Neural cell (in vitro differentiated cells): ENCODE measurements around the gene ACY1. TPM values are rescaled to one million over a fixed set of nuclear protein-coding genes. Genes with fewer than 3 reads are reported as not detected.

Experiments
- H2AFZ ChIP-seq: fragments of 200-600, 300-800 bp; sonication (generic), shearing (Covaris generic); 2 replicates; pipeline ENCODE4 v1.6.0; 2014; ENCODE audit warnings: low read depth, mild to moderate bottlenecking, antibody characterized with exemption, low read length, moderate library complexity
- H3F3A ChIP-seq: fragments of 200-600 bp; shearing (Covaris generic); 2 replicates; pipeline ENCODE4 v1.6.1; 2016; ENCODE audit warnings: mild to moderate bottlenecking, moderate library complexity, mixed read lengths, antibody characterized with exemption, low read length; ENCODE audit not compliant: insufficient read depth, poor library complexity, severe bottlenecking
- H3K27ac ChIP-seq: fragments of 200-600, 300-800 bp; sonication (generic), shearing (Covaris generic); 2 replicates; pipeline ENCODE4 v1.5.1; 2014; ENCODE audit warnings: mild to moderate bottlenecking, low read length, moderate library complexity
- H3K27me3 ChIP-seq: fragments of 300-800, 200-600 bp; sonication (generic), shearing (Covaris generic); 2 replicates; pipeline ENCODE4 v1.6.0; 2014; ENCODE audit warnings: mild to moderate bottlenecking, low read depth, low read length, moderate library complexity; ENCODE audit not compliant: insufficient read depth
- H3K36me3 ChIP-seq: fragments of 300-800, 200-600 bp; sonication (generic), shearing (Covaris generic); 2 replicates; pipeline ENCODE4 v1.5.1; 2014; ENCODE audit warnings: mild to moderate bottlenecking, antibody characterized with exemption, low read length, moderate library complexity; ENCODE audit not compliant: insufficient read depth
- H3K4me2 ChIP-seq: fragments of 300-800, 200-600 bp; sonication (generic), shearing (Covaris generic); 2 replicates; pipeline ENCODE4 v1.6.0; 2014; ENCODE audit warnings: mild to moderate bottlenecking, low read length
- H3K4me3 ChIP-seq: fragments of 300-800, 200-600 bp; sonication (generic), shearing (Covaris generic); 2 replicates; pipeline ENCODE4 v1.5.1; 2014; ENCODE audit warnings: mild to moderate bottlenecking, low read length, moderate library complexity
- H3K79me2 ChIP-seq: fragments of 200-600 bp; shearing (Covaris generic); replicated peaks from 2 replicates; pipeline ENCODE4 v1.6.0; 2014; ENCODE audit warnings: mild to moderate bottlenecking, low read length, moderate library complexity; ENCODE audit not compliant: insufficient read depth
- H3K9ac ChIP-seq: fragments of 300-800, 200-600 bp; sonication (generic), shearing (Covaris generic); 2 replicates; pipeline ENCODE4 v1.6.1; 2016; ENCODE audit warnings: mild to moderate bottlenecking, low read length, mixed read lengths
- H3K9me2 ChIP-seq: fragments of 200-600 bp; shearing (Covaris generic); 2 replicates; pipeline ENCODE4 v1.6.1; 2016; ENCODE audit warnings: mild to moderate bottlenecking, low read length, mixed read lengths; ENCODE audit not compliant: insufficient read depth
- H3K9me3 ChIP-seq: fragments of 200-600, 300-800 bp; sonication (generic), shearing (Covaris generic); 2 replicates; pipeline ENCODE4 v1.6.1; 2016; ENCODE audit warnings: mild to moderate bottlenecking, mixed run types, low read length, moderate library complexity, mixed read lengths
- H4K20me1 ChIP-seq: fragments of 200-600 bp; shearing (Covaris generic); 2 replicates; pipeline ENCODE4 v1.6.1; 2016; ENCODE audit warnings: mild to moderate bottlenecking, mixed run types; ENCODE audit not compliant: insufficient read depth
- EP300 ChIP-seq: fragments of 450-650 bp; conservative IDR thresholded peaks from 2 replicates; pipeline ENCODE4 v1.6.1; 2014; ENCODE audit warnings: antibody characterized with exemption, mild to moderate bottlenecking, moderate library complexity; ENCODE audit not compliant: poor library complexity, severe bottlenecking
- EZH2 ChIP-seq: fragments of 200-600, 300-800 bp; shearing (Covaris generic), sonication (generic); IDR thresholded peaks from 2 replicates; pipeline ENCODE4 v1.6.1; 2014; ENCODE audit warnings: antibody characterized with exemption, low read length, borderline replicate concordance, mild to moderate bottlenecking; ENCODE audit not compliant: insufficient read depth, poor library complexity, severe bottlenecking
- MXI1 ChIP-seq: fragments of 450-650 bp; conservative IDR thresholded peaks from 2 replicates; pipeline ENCODE4 v1.6.1; 2014; ENCODE audit warnings: antibody characterized with exemption, mild to moderate bottlenecking; ENCODE audit not compliant: poor library complexity, severe bottlenecking
- POLR2AphosphoS5 ChIP-seq: IDR thresholded peaks from 2 replicates; pipeline ENCODE4 v1.6.1; 2012
- RAD21 ChIP-seq: fragments of 450-650 bp; conservative IDR thresholded peaks from 2 replicates; pipeline ENCODE4 v1.6.1; 2014; ENCODE audit warnings: antibody characterized with exemption, mild to moderate bottlenecking, moderate library complexity
- SMC3 ChIP-seq: fragments of 450-650 bp; conservative IDR thresholded peaks from 2 replicates; pipeline ENCODE4 v1.6.1; 2014; ENCODE audit warnings: antibody characterized with exemption, mild to moderate bottlenecking, moderate library complexity; ENCODE audit not compliant: poor library complexity
- TAF1 ChIP-seq: IDR thresholded peaks from 2 replicates; pipeline ENCODE4 v1.6.1; 2012; ENCODE audit warnings: low read depth
- polyA plus RNA-seq: library from polyadenylated mRNA; depleted of rRNA; stranded (reverse); fragments of >200 nt; gene quantifications from 2 replicates; pipeline ENCODE4 v1.2.3, GENCODE V29; 2014
- TF ChIP-seq, protein P1 (sequence below): IDR thresholded peaks from 2 replicates; pipeline ENCODE4 v1.6.1; 2012; ENCODE audit warnings: borderline replicate concordance
- TF ChIP-seq, protein P2 (sequence below): fragments of 450-650 bp; IDR thresholded peaks from 2 replicates; pipeline ENCODE4 v1.5.1; 2014; ENCODE audit warnings: antibody characterized with exemption, mild to moderate bottlenecking, moderate library complexity; ENCODE audit not compliant: poor library complexity, severe bottlenecking

ACY1 gene
- polyA plus RNA-seq, 1 donor from 2014 or later: 14.4 TPM

DNA sequence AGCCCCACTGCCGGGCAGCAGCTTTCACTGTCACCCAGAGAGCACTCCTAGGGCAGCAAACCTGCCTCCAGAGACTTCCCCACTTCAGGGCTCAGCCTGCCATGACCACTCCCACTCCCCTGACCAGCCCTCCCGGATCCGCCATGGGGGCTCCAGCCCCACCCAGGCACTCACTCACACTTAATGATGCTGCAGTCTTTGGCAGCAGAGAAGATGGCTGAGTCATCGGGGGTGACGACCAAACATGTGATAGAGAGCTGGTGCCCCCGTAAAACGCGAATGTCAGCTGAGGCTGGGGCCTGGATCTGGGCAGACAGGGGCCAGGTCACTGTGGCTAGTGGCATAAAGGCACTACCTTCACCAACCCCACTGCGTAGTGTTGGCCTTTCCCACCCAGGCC is 46.3 kb upstream of the ACY1 start:
- H3K36me3 ChIP-seq: no peaks in the 10 kb centered on the region
- no peak overlapping the region for H3K4me2 ChIP-seq
- no peaks in the 10 kb centered on the region for H3K9me3 ChIP-seq
- H3K4me3 ChIP-seq: no peak overlapping the region
- H3K27me3 ChIP-seq: no peaks in the 10 kb centered on the region
- no peak for TF ChIP-seq EP300
- no peak for TF ChIP-seq POLR2AphosphoS5
- no peak for TF ChIP-seq SMC3
- TF ChIP-seq TAF1: no peak
- no peak for TF ChIP-seq MXI1
- no peak for TF ChIP-seq RAD21
- no peak for TF ChIP-seq EZH2
- TF ChIP-seq, protein P1, sequence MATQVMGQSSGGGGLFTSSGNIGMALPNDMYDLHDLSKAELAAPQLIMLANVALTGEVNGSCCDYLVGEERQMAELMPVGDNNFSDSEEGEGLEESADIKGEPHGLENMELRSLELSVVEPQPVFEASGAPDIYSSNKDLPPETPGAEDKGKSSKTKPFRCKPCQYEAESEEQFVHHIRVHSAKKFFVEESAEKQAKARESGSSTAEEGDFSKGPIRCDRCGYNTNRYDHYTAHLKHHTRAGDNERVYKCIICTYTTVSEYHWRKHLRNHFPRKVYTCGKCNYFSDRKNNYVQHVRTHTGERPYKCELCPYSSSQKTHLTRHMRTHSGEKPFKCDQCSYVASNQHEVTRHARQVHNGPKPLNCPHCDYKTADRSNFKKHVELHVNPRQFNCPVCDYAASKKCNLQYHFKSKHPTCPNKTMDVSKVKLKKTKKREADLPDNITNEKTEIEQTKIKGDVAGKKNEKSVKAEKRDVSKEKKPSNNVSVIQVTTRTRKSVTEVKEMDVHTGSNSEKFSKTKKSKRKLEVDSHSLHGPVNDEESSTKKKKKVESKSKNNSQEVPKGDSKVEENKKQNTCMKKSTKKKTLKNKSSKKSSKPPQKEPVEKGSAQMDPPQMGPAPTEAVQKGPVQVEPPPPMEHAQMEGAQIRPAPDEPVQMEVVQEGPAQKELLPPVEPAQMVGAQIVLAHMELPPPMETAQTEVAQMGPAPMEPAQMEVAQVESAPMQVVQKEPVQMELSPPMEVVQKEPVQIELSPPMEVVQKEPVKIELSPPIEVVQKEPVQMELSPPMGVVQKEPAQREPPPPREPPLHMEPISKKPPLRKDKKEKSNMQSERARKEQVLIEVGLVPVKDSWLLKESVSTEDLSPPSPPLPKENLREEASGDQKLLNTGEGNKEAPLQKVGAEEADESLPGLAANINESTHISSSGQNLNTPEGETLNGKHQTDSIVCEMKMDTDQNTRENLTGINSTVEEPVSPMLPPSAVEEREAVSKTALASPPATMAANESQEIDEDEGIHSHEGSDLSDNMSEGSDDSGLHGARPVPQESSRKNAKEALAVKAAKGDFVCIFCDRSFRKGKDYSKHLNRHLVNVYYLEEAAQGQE: no peak
- TF ChIP-seq, protein P2, sequence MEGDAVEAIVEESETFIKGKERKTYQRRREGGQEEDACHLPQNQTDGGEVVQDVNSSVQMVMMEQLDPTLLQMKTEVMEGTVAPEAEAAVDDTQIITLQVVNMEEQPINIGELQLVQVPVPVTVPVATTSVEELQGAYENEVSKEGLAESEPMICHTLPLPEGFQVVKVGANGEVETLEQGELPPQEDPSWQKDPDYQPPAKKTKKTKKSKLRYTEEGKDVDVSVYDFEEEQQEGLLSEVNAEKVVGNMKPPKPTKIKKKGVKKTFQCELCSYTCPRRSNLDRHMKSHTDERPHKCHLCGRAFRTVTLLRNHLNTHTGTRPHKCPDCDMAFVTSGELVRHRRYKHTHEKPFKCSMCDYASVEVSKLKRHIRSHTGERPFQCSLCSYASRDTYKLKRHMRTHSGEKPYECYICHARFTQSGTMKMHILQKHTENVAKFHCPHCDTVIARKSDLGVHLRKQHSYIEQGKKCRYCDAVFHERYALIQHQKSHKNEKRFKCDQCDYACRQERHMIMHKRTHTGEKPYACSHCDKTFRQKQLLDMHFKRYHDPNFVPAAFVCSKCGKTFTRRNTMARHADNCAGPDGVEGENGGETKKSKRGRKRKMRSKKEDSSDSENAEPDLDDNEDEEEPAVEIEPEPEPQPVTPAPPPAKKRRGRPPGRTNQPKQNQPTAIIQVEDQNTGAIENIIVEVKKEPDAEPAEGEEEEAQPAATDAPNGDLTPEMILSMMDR: no peak
- no peak overlapping the region for H3K9ac ChIP-seq
- no peaks in the 10 kb centered on the region for H3K9me2 ChIP-seq
- H3F3A ChIP-seq: no peaks in the 10 kb centered on the region
- H2AFZ ChIP-seq: no peak overlapping the region
- H3K79me2 ChIP-seq: no peaks in the 10 kb centered on the region
- H3K27ac ChIP-seq: no peak overlapping the region
- no peaks in the 10 kb centered on the region for H4K20me1 ChIP-seq

DNA sequence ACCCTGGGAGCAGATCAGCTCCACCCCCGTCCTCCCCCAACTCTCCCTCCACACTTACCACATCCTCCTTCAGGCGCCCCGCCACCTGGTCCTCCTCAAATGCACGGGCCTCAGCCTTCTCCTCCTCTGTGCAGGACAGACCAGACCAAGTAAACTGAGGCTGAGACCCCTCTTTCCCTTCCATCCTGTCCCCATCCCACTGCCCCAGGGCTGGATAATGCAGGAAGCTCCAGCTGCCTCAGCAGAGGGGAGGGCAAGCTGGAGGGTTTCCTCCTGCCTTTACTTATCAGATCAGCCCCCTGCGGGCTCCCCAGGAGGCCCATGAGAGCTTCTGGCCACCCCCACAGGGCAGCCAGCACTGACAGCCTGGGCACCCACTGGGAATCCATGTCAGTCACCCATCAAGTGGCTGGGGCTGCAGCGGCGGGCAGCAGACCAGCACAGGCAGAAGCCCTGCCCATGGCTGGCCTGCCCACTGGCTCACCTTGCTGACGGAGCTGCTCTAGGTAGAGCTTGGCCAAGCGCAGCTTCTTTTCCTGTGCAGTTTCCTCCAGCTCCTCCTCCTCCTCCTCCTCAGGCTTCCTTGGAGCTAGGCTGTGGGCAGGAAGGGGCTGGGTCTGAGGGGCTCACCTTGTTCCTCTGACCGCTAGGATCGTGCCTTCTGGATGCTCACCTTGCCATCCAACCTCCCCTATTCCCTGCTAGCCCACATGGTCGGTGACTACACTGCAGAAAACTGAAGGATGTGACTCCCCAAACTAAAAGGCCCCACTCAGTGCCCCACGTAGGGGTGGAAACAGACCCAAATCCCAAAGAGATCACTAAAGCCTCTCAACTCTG is 45.5 kb upstream of the ACY1 start:
- no peaks in the 10 kb centered on the region for H3K36me3 ChIP-seq
- no peak overlapping the region for H3K4me3 ChIP-seq
- no peak overlapping the region for H3K9ac ChIP-seq
- no peak overlapping the region for H3K27ac ChIP-seq
- H3F3A ChIP-seq: no peaks in the 10 kb centered on the region
- no peaks in the 10 kb centered on the region for H3K79me2 ChIP-seq
- no peak for TF ChIP-seq RAD21
- no peak for TF ChIP-seq EZH2
- TF ChIP-seq, protein P1: no peak
- no peak for TF ChIP-seq SMC3
- H3K4me2 ChIP-seq: no peak overlapping the region
- H4K20me1 ChIP-seq: no peaks in the 10 kb centered on the region
- H2AFZ ChIP-seq: no peak overlapping the region
- H3K27me3 ChIP-seq: no peaks in the 10 kb centered on the region
- no peaks in the 10 kb centered on the region for H3K9me3 ChIP-seq
- no peaks in the 10 kb centered on the region for H3K9me2 ChIP-seq
